Measurements from ENCODE around the gene ZNF880.

GRCh38 chr19:52370341-52370710, 603 bp downstream of the ZNF880 start:
- no peak for TF ChIP-seq CTCF (IDR thresholded peaks at IDR 0.05)
- TF ChIP-seq POLR2A (IDR thresholded peaks at IDR 0.05): no peak

All from Peyer's patch (tissue), 4 donors.